Activated naive CD8-positive, alpha-beta T cell treated with anti-CD3 and anti-CD28 coated beads, Interleukin-2, amount 50 U/mL, for 24 hours (primary cell): ENCODE data around the gene BOK.

Experiments
- ATAC-seq: fragments of 150-1000 bp; cut with Tn5 transposase; one replicate; pipeline ENCODE4 v1.10.0; 2021
- DNase-seq: peaks from one replicate; pipeline ENCODE4 v3.0.0; 2021
- H3K27ac Mint-ChIP-seq: one replicate; pipeline ENCODE4 v1.8.0; 2021; ENCODE audit warnings: mild to moderate bottlenecking, mixed read lengths
- H3K27me3 Mint-ChIP-seq: one replicate; pipeline ENCODE4 v1.8.0; 2021; ENCODE audit warnings: mixed read lengths
- H3K36me3 Mint-ChIP-seq: one replicate; pipeline ENCODE4 v1.8.0; 2021; ENCODE audit warnings: low read depth, mixed read lengths
- H3K4me1 Mint-ChIP-seq: one replicate; pipeline ENCODE4 v1.8.0; 2021; ENCODE audit warnings: mixed read lengths
- H3K4me3 Mint-ChIP-seq: one replicate; pipeline ENCODE4 v1.8.0; 2021; ENCODE audit warnings: mild to moderate bottlenecking, moderate library complexity, mixed read lengths
- H3K9me3 Mint-ChIP-seq: one replicate; pipeline ENCODE4 v1.8.0; 2021; ENCODE audit warnings: mixed read lengths

BOK gene

DNA sequence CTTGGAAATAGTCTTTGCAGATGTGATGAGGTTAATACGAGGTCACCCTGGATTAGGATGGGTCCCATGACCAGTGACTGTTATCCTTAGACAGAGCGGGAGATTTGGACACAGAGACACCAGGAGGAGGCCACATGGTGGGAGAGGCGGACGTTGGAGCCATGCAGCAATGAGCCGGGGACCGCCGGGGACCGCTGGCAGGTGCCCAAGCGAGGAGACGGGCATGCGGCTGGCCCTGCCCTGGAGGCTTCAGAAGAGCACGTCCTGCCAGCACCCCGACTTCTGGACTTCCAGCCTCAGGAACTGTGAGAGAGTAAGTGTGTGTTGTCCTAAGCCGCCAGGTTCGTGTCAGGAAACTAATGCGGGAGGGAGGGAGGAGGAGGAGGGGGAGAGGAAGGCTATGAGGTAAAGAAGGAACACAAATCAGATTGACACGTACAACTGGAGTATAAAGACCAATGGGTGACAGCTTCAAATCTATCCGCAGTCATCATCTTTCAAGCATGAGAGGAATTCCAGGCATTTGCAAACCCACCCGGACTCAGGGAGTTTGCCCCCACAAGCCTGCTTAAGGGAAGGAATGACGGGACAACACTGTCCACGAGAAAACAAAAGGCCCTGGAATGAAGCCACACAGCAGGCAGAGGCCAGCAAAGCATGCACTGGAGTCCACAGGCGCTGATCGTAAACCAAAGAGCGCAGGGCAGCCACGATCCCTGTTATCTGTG, 11.6 kb upstream of the BOK start:
- DNase-seq, result no peak
- no peak overlapping the region for H3K4me3 Mint-ChIP-seq
- H3K9me3 Mint-ChIP-seq, result no peaks in the 10 kb centered on the region
- peaks cover 25% of the 10 kb centered on the region for H3K27me3 Mint-ChIP-seq
- no peak overlapping the region for H3K27ac Mint-ChIP-seq
- no peaks in the 10 kb centered on the region for H3K36me3 Mint-ChIP-seq
- H3K4me1 Mint-ChIP-seq, result no peaks in the 10 kb centered on the region
- no peak for ATAC-seq

DNA sequence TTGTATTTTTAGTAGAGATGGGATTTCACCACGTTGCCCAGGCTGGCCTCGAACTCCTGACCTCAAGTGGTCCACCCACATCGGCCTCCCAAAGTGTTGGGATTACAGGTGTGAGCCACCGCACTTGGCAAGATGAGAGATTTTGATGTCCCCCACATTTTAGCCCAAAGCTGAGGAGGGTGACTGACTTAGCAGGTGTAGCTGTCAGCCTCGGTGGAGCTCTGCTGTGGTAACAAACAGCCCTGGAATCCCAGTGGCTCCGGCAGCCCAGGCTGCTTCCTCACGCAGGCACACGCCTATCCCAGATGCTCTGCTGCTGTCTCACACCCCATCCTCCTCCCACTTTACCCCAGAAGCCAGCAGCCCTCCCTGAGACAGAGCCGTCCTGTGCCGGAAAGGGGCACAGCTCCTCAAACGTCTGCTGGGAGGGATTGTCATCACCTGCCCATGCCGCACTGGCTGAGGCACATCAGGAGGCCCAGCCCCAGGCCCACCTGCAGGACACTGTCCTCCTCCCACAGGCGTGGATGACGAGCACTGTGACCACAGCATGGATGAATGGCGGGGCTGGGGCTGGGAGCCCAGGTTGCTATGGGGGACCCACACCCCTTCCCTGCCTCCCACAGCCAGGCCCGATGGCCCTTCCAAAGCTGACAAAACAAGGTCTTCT, 10.6 kb upstream of the BOK start:
- H3K9me3 Mint-ChIP-seq, result no peaks in the 10 kb centered on the region
- no peak for DNase-seq
- H3K36me3 Mint-ChIP-seq, result no peaks in the 10 kb centered on the region
- no peak overlapping the region for H3K27ac Mint-ChIP-seq
- H3K4me1 Mint-ChIP-seq, result no peaks in the 10 kb centered on the region
- H3K4me3 Mint-ChIP-seq, result no peak overlapping the region
- peaks cover 22% of the 10 kb centered on the region for H3K27me3 Mint-ChIP-seq
- ATAC-seq, result no peak

DNA sequence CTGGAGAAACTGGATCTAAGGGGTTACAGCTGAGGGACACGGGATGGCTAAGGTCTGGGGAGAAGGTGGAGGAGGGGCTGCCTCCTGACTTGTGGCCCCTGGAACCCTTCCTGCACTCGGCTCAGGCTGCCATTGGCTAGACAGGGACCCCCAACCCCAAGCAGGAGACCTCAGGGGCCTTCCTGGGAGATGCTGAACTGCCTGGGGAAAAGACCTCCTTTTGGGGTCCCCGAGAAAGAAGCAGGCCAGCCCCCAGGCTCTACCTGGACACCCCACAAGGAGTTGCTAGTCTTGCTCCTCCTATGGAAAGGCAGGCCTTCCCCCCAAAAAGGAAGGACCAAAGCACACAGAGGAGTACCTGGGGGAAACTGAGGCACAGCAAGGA, 10.1 kb upstream of the BOK start:
- DNase-seq (no peak), ATAC-seq (no peak)
- no peaks in the 10 kb centered on the region for H3K9me3 Mint-ChIP-seq
- no peaks in the 10 kb centered on the region for H3K36me3 Mint-ChIP-seq
- no peaks in the 10 kb centered on the region for H3K4me1 Mint-ChIP-seq
- no peak overlapping the region for H3K4me3 Mint-ChIP-seq
- peaks cover 20% of the 10 kb centered on the region for H3K27me3 Mint-ChIP-seq
- H3K27ac Mint-ChIP-seq, result no peak overlapping the region

DNA sequence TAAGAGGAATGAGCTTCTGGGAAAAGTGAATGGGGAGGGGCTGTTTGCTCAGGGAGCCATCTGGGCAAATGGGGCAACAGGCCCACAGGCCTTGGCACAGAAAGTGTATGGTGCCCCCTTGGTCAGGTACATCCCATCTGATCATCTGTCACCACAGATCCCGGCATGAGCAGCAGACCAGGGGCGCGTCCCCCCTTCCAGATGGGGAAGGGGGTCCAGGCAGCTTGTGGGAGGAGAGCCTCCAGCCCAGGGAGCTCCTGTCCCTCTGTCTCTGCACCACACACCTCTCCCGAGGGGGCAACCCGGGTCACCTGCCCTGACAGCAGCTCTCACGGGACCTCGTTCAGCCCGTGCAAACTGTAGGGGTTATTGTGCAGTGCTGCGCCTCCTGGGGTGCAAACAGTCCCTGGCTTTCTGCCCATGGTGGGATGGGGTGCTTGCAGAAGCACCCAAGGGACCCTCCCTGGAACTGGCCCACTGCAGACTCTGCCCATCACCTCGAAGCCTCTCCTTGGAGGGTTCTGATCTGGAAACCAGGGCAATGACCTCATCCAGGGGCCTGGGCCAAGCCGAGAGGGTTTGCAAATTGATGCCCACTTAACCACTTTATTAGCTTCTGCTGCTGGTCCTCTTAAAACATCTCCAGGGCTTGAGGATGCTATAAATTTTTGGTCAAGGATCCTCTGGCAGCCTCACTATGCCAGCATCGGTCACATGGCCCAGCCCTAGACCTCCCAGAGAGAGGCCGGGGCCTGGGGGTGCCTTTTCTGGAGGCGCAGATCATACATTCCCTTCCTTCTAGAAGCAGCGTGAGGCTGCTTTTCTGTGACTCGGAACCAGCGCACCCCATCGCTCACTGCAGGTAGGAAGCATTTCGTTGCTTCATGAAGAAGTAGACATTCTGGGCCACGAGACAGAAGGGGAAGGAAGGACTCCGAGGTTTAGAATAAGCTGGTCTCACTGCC, 7.6 kb upstream of the BOK start:
- Mint-ChIP-seq H3K4me3 (no peak overlapping the region), H3K36me3 (no peaks in the 10 kb centered on the region), H3K27me3 (peaks cover 26% of the 10 kb centered on the region), H3K27ac (no peak overlapping the region), H3K9me3 (no peaks in the 10 kb centered on the region), H3K4me1 (no peaks in the 10 kb centered on the region)
- ATAC-seq, result no peak
- DNase-seq, result no peak

DNA sequence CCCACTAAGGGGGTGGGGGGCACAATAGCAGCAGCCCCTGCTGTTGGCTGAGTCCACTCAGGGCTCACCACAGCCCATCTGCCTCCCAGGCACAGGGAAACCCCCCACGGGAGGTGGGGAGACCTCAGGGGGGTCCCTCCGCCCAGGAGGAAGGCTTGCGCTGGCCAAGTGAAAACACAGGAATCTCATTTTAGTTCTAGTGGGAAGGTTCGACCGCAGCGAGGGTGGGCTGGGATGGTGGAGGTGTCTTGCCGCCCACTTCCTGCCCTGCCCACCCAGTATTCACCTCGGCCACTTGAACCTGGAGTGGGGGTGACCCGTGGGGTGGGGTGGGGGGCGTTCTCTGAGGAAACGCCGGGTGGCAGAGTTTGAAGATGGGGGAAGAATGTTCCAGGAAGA, 6.9 kb upstream of the BOK start:
- DNase-seq (no peak), ATAC-seq (no peak)
- peaks cover 31% of the 10 kb centered on the region for H3K27me3 Mint-ChIP-seq

GRCh38 chr2:241551998-241552737, 6.4 kb upstream of the BOK start:
- Mint-ChIP-seq H3K27ac (no peak overlapping the region), H3K27me3 (peaks cover 37% of the 10 kb centered on the region), H3K4me3 (no peak overlapping the region), H3K9me3 (peaks cover 7% of the 10 kb centered on the region), H3K4me1 (no peaks in the 10 kb centered on the region), H3K36me3 (peaks cover 2% of the 10 kb centered on the region)
- ATAC-seq, result no peak
- no peak for DNase-seq

More for the DNA sequence above, 6.9 kb upstream of the BOK start:
- Mint-ChIP-seq H3K27ac (no peak overlapping the region), H3K4me1 (no peaks in the 10 kb centered on the region), H3K4me3 (no peak overlapping the region), H3K9me3 (peaks cover 1% of the 10 kb centered on the region), H3K36me3 (no peaks in the 10 kb centered on the region)

DNA sequence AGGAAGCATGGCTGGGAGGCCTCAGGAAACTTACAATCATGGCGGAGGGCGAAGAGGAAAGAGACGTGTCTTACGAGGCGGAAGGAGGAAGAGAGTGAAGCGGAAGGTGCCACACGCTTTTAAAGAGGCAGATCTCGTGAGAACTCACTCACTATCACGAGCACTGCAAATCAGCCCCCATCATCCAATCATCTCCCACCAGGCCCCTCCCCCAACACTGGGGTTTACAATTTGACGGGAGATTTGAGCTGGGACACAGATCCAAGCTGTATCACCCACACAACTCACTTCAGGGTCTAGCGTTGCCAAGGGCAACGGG, 5.1 kb upstream of the BOK start:
- H3K27me3 Mint-ChIP-seq, result peaks cover 42% of the 10 kb centered on the region
- no peak for DNase-seq
- H3K36me3 Mint-ChIP-seq, result peaks cover 7% of the 10 kb centered on the region
- ATAC-seq, result no peak
- H3K4me1 Mint-ChIP-seq, result peaks cover 5% of the 10 kb centered on the region
- H3K9me3 Mint-ChIP-seq, result peaks cover 16% of the 10 kb centered on the region
- H3K27ac Mint-ChIP-seq, result no peak overlapping the region
- no peak overlapping the region for H3K4me3 Mint-ChIP-seq

DNA sequence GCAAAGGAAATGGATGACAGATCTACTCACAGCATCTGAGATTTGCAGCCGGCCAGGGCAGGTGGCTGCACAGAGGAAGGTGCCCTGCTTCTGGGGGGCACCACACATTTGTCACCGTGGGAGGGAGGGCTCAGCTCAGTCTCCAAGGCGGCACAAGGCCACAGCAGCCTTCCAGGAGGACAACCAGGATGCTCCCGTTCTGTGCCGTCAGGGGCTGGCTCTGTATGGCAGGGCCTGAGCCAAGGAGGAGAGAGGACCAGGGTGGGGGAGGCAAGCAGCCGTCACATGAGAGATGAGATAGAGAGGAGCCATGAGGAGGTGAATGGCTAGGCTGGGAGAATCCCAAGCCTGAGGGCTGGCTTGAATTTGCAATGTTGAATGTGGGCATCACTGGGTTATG, 4.6 kb upstream of the BOK start:
- Mint-ChIP-seq H3K27me3 (peaks cover 42% of the 10 kb centered on the region), H3K27ac (no peak overlapping the region), H3K4me3 (no peak overlapping the region), H3K9me3 (peaks cover 16% of the 10 kb centered on the region), H3K36me3 (peaks cover 7% of the 10 kb centered on the region), H3K4me1 (peaks cover 5% of the 10 kb centered on the region)
- ATAC-seq, result no peak
- no peak for DNase-seq

DNA sequence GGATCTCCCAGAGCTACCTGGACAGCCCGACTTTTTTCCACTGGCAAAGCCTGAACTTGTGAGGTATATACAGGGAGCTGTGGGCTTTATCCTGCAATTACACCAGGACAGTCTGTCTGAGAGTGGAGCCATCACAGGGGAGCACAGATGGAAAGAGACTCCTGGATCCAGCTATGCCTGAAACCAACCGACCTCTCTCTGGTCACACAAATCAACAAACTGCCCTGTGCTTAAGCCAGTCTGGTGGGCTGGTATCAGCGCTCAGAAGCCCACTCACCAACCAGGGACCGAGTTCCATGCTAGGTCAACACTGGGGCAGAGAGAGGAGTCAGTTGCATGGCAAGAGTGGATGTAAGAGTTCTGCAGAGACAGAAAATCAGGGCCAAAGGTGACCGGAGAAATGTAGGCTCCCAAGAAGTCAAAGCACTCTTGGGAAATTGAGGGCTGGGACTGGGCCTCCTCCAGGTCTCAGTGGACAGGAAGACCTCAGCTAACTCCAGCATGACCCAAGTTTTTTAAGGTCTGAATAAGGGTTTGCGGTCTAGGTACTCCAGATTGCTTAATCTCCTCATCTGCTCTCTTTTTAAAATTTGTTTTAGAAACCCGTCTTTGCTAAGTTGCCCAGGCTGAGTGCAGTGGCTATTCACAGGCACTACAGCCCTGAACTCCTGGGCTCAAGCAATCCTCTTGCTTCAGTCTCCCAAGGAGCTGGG, 3.8 kb upstream of the BOK start:
- peaks cover 5% of the 10 kb centered on the region for H3K4me1 Mint-ChIP-seq
- H3K4me3 Mint-ChIP-seq, result no peak overlapping the region
- ATAC-seq, result no peak
- H3K27me3 Mint-ChIP-seq, result peaks cover 38% of the 10 kb centered on the region
- H3K27ac Mint-ChIP-seq, result no peak overlapping the region
- peaks cover 7% of the 10 kb centered on the region for H3K36me3 Mint-ChIP-seq
- DNase-seq, result no peak
- peaks cover 16% of the 10 kb centered on the region for H3K9me3 Mint-ChIP-seq

- peaks cover 7% of the 10 kb centered on the region for H3K36me3 Mint-ChIP-seq
- H3K27ac Mint-ChIP-seq, result no peak overlapping the region
- no peak overlapping the region for H3K4me3 Mint-ChIP-seq
- peaks cover 16% of the 10 kb centered on the region for H3K9me3 Mint-ChIP-seq
- H3K4me1 Mint-ChIP-seq, result peaks cover 5% of the 10 kb centered on the region
- DNase-seq, result no peak
- no peak for ATAC-seq
- peaks cover 47% of the 10 kb centered on the region for H3K27me3 Mint-ChIP-seq
These were observed 2.8 kb upstream of the BOK start for GRCh38 chr2:241555711-241556110.

DNA sequence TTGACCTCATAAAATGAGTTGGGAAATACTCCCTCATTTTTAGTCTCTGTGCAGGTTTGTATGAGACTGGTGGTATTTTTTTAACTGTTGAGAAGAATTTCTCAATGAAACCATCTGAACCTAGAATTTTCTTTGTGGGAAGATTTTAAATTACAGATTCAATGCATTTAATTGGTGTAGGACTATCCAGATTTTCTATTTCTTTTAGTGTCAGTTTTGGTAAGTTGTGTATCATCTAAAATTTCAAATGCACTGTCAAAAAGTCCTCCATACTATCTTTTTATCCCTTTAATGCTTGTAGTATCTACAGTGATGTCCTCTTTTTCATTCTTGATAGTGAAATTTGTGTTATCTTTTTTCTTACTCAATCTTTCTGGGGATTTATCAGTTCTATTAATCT, 1.8 kb upstream of the BOK start:
- H3K27me3 Mint-ChIP-seq, result peaks cover 47% of the 10 kb centered on the region
- H3K27ac Mint-ChIP-seq, result no peak overlapping the region
- DNase-seq (no peak), ATAC-seq (no peak)
- peaks cover 5% of the 10 kb centered on the region for H3K4me1 Mint-ChIP-seq
- H3K36me3 Mint-ChIP-seq, result peaks cover 7% of the 10 kb centered on the region
- H3K9me3 Mint-ChIP-seq, result peaks cover 16% of the 10 kb centered on the region
- H3K4me3 Mint-ChIP-seq, result no peak overlapping the region

- Mint-ChIP-seq H3K9me3 (peaks cover 16% of the 10 kb centered on the region), H3K27ac (no peak overlapping the region), H3K27me3 (peaks cover 40% of the 10 kb centered on the region), H3K4me1 (peaks cover 5% of the 10 kb centered on the region), H3K4me3 (peak overlapping the region; percentile 40), H3K36me3 (peaks cover 7% of the 10 kb centered on the region)
- no peak for ATAC-seq
- DNase-seq, result no peak
These were observed 997 bp downstream of the BOK start for GRCh38 chr2:241559323-241560161.

- peaks cover 7% of the 10 kb centered on the region for H3K36me3 Mint-ChIP-seq
- peaks cover 5% of the 10 kb centered on the region for H3K4me1 Mint-ChIP-seq
- H3K4me3 Mint-ChIP-seq, result peak overlapping the region; percentile 40
- peaks cover 38% of the 10 kb centered on the region for H3K27me3 Mint-ChIP-seq
- H3K27ac Mint-ChIP-seq, result no peak overlapping the region
- peaks cover 16% of the 10 kb centered on the region for H3K9me3 Mint-ChIP-seq
- ATAC-seq, result no peak
- no peak for DNase-seq
These were observed 1.8 kb downstream of the BOK start for GRCh38 chr2:241560162-241560882.
